Kidney epithelial cell (primary cell): ENCODE data around the gene RNF123. TPM values are rescaled to one million over a fixed set of nuclear protein-coding genes. Genes with fewer than 3 reads are reported as not detected.

Experiments
- DNase-seq: peaks from one replicate; pipeline ENCODE4 v3.0.0-alpha.2; 2010; ENCODE audit warnings: low read depth
- H3K27me3 ChIP-seq: 2 replicates; pipeline ENCODE4 v1.6.0; 2011; ENCODE audit warnings: low read length; ENCODE audit not compliant: control insufficient read depth, insufficient read depth
- H3K36me3 ChIP-seq: 2 replicates; pipeline ENCODE4 v1.5.1; 2011; ENCODE audit warnings: low read length; ENCODE audit not compliant: control insufficient read depth, insufficient read depth
- H3K4me3 ChIP-seq: 2 replicates; pipeline ENCODE4 v1.5.1; 2011; ENCODE audit warnings: low read depth, mild to moderate bottlenecking, control low read depth, low read length
- total RNA-seq: library from RNA; depleted of rRNA; stranded (reverse); fragments of >200 nt; gene quantifications from 2 replicates; pipeline ENCODE4 v1.2.3, GENCODE V29; 2015
- TF ChIP-seq, protein P1 (sequence below): IDR thresholded peaks from 2 replicates; pipeline ENCODE4 v1.5.1; 2011; ENCODE audit warnings: mild to moderate bottlenecking, moderate library complexity, low read length, control low read depth, inconsistent platforms; ENCODE audit not compliant: insufficient read depth, poor library complexity, severe bottlenecking

The RNF123 gene
- total RNA-seq, 1 donor from 2014 or later = 30.8 TPM

DNA sequence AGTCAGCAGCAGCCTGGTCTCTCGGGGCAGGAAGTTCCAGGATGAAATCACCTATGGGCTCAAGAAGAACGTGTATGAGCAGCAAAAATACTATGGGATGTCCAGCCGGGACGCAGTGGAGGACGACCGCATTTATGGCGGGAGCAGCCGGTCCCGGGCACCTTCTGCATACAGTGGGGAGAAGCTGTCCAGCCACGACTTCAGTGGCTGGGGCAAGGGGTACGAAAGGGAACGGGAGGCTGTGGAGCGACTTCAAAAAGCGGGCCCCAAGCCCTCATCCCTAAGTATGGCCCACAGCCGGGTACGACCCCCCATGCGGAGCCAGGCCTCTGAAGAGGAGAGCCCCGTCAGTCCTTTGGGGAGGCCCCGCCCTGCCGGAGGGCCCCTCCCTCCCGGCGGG lies 27.3 kb upstream of the RNF123 start:
- no peaks in the 10 kb centered on the region for H3K36me3 ChIP-seq
- H3K4me3 ChIP-seq = no peak overlapping the region
- no peak for DNase-seq
- TF ChIP-seq, protein P1, sequence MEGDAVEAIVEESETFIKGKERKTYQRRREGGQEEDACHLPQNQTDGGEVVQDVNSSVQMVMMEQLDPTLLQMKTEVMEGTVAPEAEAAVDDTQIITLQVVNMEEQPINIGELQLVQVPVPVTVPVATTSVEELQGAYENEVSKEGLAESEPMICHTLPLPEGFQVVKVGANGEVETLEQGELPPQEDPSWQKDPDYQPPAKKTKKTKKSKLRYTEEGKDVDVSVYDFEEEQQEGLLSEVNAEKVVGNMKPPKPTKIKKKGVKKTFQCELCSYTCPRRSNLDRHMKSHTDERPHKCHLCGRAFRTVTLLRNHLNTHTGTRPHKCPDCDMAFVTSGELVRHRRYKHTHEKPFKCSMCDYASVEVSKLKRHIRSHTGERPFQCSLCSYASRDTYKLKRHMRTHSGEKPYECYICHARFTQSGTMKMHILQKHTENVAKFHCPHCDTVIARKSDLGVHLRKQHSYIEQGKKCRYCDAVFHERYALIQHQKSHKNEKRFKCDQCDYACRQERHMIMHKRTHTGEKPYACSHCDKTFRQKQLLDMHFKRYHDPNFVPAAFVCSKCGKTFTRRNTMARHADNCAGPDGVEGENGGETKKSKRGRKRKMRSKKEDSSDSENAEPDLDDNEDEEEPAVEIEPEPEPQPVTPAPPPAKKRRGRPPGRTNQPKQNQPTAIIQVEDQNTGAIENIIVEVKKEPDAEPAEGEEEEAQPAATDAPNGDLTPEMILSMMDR = no peak
- peaks cover 9% of the 10 kb centered on the region for H3K27me3 ChIP-seq

DNA sequence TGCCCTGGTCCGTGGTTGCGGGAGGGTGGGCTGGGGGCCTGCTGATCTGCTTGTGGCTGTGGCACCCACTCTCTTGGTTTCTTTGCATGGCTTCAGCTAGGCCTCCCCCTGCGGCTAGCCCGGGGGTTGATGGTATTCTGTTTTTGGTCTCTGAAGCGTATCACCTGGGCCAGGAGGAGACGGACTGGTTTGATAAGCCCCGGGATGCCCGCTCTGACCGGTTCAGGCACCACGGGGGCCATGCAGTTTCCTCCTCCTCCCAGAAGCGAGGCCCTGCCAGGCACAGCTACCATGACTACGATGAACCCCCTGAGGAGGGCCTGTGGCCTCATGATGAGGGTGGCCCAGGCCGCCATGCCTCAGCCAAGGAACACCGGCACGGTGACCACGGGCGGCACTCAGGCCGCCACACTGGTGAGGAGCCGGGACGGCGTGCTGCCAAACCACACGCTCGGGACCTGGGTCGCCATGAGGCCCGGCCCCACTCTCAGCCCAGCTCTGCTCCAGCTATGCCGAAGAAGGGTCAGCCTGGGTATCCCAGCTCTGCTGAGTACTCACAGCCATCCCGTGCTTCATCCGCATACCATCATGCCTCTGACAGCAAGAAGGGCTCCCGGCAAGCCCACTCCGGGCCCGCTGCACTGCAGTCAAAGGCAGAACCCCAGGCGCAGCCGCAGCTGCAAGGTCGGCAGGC lies 26.5 kb upstream of the RNF123 start:
- peaks cover 3% of the 10 kb centered on the region for H3K27me3 ChIP-seq
- no peak overlapping the region for H3K4me3 ChIP-seq
- TF ChIP-seq, protein P1 = no peak
- DNase-seq = no peak
- no peaks in the 10 kb centered on the region for H3K36me3 ChIP-seq

DNA sequence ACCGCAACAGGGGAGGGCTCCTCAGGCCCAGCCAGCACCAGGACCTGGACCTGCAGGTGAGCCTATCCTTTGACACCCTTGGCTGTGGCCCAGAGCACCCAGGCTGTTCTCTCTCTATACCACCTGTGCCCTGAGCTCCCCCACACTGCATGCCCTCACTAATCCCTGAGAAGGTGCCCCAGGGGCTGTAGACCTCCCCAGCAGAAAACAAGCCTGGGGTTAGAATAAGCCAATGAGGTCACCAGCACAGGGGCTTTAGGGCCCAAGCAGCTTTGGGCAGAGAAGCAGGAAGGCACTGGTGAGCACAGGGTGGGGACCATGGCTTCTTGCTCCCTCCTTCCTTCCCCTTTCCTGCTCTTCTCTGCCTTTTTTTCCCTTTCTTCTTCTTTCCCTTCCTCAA lies 25.5 kb upstream of the RNF123 start:
- Histone ChIP-seq H3K36me3 (no peaks in the 10 kb centered on the region), H3K27me3 (peaks cover 3% of the 10 kb centered on the region), H3K4me3 (no peak overlapping the region)
- TF ChIP-seq, protein P1 = no peak
- DNase-seq = no peak

DNA sequence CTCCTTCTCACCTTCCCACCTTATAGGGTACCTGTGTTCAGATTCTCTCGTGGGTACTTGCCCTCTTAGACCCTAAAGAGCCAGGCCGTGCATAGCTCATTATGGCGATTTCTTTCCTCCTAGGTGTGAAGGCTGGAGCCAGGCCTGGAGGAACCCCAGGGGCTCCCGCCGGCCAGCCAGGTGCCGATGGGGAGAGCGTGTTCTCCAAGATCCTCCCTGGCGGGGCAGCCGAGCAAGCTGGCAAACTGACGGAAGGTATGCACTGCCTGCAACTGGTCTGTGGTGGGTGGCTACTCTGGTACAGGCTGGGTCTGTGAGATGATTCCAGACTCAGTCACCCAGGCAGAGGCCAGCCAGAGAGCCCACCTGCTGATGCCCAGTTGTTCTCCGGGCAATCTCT lies 25.1 kb upstream of the RNF123 start:
- peaks cover 3% of the 10 kb centered on the region for H3K27me3 ChIP-seq
- no peak overlapping the region for H3K4me3 ChIP-seq
- TF ChIP-seq, protein P1 = no peak
- no peak for DNase-seq
- H3K36me3 ChIP-seq = no peaks in the 10 kb centered on the region

DNA sequence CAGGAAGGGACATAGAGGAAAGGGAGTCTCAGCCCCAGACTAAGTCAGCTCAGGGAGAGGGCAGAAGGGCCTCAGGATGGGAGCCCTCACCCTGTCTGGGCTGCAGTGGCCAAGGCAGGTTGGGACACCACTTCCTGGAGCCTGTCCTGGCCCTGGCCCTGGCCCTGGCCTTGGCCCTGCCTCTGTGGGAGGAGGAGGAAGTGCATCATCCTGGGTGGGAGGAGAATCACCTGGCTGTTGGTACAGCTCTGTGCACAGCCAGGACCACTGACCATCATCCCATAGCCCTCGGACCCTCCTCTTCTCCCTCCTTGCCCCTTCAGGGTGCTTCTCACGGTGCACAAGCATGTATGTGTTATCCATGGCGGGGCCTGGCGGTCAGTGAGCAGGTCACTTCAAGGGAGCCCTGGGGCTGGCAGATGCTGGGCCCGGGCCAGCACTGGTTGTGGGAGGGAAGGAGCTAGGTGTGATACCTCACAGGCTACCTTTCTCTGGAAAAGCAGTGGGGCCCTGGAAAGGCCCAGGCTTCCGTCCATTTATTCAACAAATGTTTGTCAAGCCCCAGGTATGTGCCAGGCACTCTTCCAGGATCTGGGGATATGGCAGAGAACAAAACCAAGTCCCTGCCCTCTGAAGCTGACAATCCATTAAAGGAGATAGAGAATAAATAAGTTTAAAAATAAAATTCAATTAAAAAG lies 23.4 kb upstream of the RNF123 start:
- no peaks in the 10 kb centered on the region for H3K36me3 ChIP-seq
- H3K27me3 ChIP-seq = no peaks in the 10 kb centered on the region
- no peak overlapping the region for H3K4me3 ChIP-seq
- DNase-seq = no peak
- TF ChIP-seq, protein P1 = no peak
